ENCODE data around the gene FGF12.

DNA sequence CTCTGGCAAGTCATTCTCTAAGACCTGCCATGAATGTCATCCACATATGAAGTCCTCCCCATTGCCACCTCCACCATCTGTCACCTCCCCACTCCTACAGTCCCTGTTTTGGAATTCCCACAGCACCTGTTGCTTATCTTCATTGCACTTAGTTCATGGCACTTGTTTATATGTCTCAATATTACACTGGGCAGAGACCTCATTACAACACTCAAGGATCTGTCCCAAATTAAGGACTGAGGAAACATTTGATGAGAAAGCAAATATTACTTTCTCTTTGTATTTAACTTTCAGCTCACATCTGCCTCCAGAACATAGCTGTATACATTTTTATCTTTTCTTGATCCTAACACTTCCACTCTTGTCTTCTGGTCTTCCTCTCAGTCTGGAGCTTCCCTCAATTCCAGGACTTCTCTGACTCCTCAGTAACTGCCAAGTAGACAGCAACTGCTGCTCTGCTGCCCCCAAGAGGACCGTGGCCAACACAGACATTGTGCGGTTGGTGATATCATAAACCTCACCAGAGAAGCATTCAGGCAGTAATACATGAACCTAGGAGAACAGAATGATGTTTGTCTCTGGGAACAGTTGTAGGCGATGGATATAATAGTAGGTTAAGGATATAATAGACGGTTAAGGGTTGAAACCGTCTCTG lies 45.0 kb upstream of the FGF12 start:
- TF ChIP-seq, protein P1, sequence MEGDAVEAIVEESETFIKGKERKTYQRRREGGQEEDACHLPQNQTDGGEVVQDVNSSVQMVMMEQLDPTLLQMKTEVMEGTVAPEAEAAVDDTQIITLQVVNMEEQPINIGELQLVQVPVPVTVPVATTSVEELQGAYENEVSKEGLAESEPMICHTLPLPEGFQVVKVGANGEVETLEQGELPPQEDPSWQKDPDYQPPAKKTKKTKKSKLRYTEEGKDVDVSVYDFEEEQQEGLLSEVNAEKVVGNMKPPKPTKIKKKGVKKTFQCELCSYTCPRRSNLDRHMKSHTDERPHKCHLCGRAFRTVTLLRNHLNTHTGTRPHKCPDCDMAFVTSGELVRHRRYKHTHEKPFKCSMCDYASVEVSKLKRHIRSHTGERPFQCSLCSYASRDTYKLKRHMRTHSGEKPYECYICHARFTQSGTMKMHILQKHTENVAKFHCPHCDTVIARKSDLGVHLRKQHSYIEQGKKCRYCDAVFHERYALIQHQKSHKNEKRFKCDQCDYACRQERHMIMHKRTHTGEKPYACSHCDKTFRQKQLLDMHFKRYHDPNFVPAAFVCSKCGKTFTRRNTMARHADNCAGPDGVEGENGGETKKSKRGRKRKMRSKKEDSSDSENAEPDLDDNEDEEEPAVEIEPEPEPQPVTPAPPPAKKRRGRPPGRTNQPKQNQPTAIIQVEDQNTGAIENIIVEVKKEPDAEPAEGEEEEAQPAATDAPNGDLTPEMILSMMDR (IDR thresholded peaks at IDR 0.05; ENCODE audit: insufficient read depth, low read length, poor library complexity, severe bottlenecking) = peak; percentile 19
- no peak for TF ChIP-seq EZH2phosphoT487 (conservative IDR thresholded peaks at IDR 0.05; ENCODE audit: low read length)

Measured in SU-DHL-6 (cell line).